Esophagus (tissue), 2 donors: ENCODE measurements around the gene NOTO. TPM values are rescaled to one million over a fixed set of nuclear protein-coding genes. Genes with fewer than 3 reads are reported as not detected.
A peak's percentile ranks its signal among the peaks of the same experiment; 100 is the strongest.
"Not testable (repeated sequence)": the region's sequence is repeated elsewhere in the genome, so short reads cannot be mapped to it uniquely, and the experiment has no call there.

Experiments
- H3K27ac ChIP-seq, 2 donors: one replicate each; pipeline ENCODE4 v1.5.1; 2013; ENCODE audit warnings: low read depth in 2 of 2, mild to moderate bottlenecking in 2 of 2, inconsistent platforms in 1 of 2, low read length in 1 of 2, moderate library complexity in 1 of 2
- H3K27me3 ChIP-seq, 2 donors: one replicate each; pipeline ENCODE4 v1.6.1; 2013; ENCODE audit warnings: low read length in 2 of 2, control low read depth in 1 of 2, mild to moderate bottlenecking in 1 of 2; ENCODE audit not compliant: insufficient read depth in 2 of 2, control insufficient read depth in 1 of 2
- H3K36me3 ChIP-seq, 2 donors: one replicate each; pipeline ENCODE4 v1.6.1; 2013; ENCODE audit warnings: low read length in 1 of 2; ENCODE audit not compliant: control insufficient read depth in 2 of 2, insufficient read depth in 2 of 2
- H3K4me1 ChIP-seq, 2 donors: one replicate each; pipeline ENCODE4 v1.6.1; 2013; ENCODE audit warnings: low read length in 1 of 2; ENCODE audit not compliant: control insufficient read depth in 2 of 2, insufficient read depth in 2 of 2
- H3K4me3 ChIP-seq, 2 donors: one replicate each; pipeline ENCODE4 v1.5.1; 2013; ENCODE audit warnings: low read length in 2 of 2, mild to moderate bottlenecking in 2 of 2, low read depth in 1 of 2, moderate library complexity in 1 of 2
- H3K9me3 ChIP-seq, 2 donors: one replicate each; pipeline ENCODE4 v1.6.1; 2013; ENCODE audit warnings: mild to moderate bottlenecking in 2 of 2, low read depth in 1 of 2, low read length in 1 of 2, moderate library complexity in 1 of 2; ENCODE audit not compliant: control insufficient read depth in 2 of 2, insufficient read depth in 1 of 2
- WGBS, 2 donors: extraction: QIAGEN DNeasy Blood & Tissue Kit; methylation state at CpG; one replicate each; pipeline ENCODE4 v1.1.7; 2013; 5-methylcytosine and 5-hydroxymethylcytosine counted together
- polyA plus RNA-seq, 2 donors: library from polyadenylated mRNA; stranded (reverse); fragments of 200-250 nt; gene quantifications; one replicate each; pipeline ENCODE4 v1.2.3, GENCODE V29; 2013
- donor health status: healthy with polysubstance abuse.
- donor health status: Bipolar disorder and iron deficiency.

The NOTO gene
- polyA plus RNA-seq, 2 donors: not detected

- no peaks in the 10 kb centered on the region for H3K36me3 ChIP-seq
- peaks cover 0 to 9% of the 10 kb centered on the region in 2 donors for H3K27me3 ChIP-seq
Observed at GRCh38 chr2:73197579-73197978, 4.8 kb upstream of the NOTO start.

GRCh38 chr2:73200281-73200680, 2.1 kb upstream of the NOTO start:
- 76 to 78% methylated on average over 9 to 10 of the region's 10 CpGs for WGBS, 2 donors
- not testable (repeated sequence) for H3K9me3 ChIP-seq, H3K4me1 ChIP-seq

More at GRCh38 chr2:73197579-73197978, 4.8 kb upstream of the NOTO start:
- Histone ChIP-seq H3K4me3 (no peak overlapping the region), H3K9me3 (no peaks in the 10 kb centered on the region), H3K4me1 (peaks cover 0 to 1% of the 10 kb centered on the region in 2 donors), H3K27ac (no peak overlapping the region)

GRCh38 chr2:73203055-73203681, 794 bp downstream of the NOTO start:
- peaks cover 5% of the 10 kb centered on the region in 2 donors for H3K4me1 ChIP-seq
- no peaks in the 10 kb centered on the region for H3K36me3 ChIP-seq
- H3K27ac ChIP-seq: no peak overlapping the region
- peak overlapping the region in 1 of 2 donors; percentile 18 for H3K4me3 ChIP-seq
- H3K9me3 ChIP-seq: peaks cover 0 to 3% of the 10 kb centered on the region in 2 donors
- H3K27me3 ChIP-seq: peaks cover 0 to 15% of the 10 kb centered on the region in 2 donors
- 6 to 7% methylated on average over 41 to 44 of the region's 44 CpGs for WGBS, 2 donors

More at GRCh38 chr2:73200281-73200680, 2.1 kb upstream of the NOTO start:
- H3K27ac ChIP-seq, H3K36me3 ChIP-seq, H3K4me3 ChIP-seq: not testable (repeated sequence)
- H3K27me3 ChIP-seq: peaks cover 0 to 15% of the 10 kb centered on the region in 2 donors

GRCh38 chr2:73205611-73206010, 3.2 kb downstream of the NOTO start:
- WGBS, 2 donors: 89 to 91% methylated on average over 6 of the region's 6 CpGs
- Histone ChIP-seq H3K27me3 (peaks cover 0 to 15% of the 10 kb centered on the region in 2 donors), H3K4me3 (no peak overlapping the region), H3K27ac (no peak overlapping the region), H3K9me3 (peaks cover 0 to 3% of the 10 kb centered on the region in 2 donors), H3K4me1 (peaks cover 5% of the 10 kb centered on the region in 2 donors), H3K36me3 (no peaks in the 10 kb centered on the region)

GRCh38 chr2:73208258-73208657, 5.9 kb downstream of the NOTO start:
- Histone ChIP-seq H3K9me3 (no peaks in the 10 kb centered on the region), H3K27ac (no peak overlapping the region), H3K36me3 (no peaks in the 10 kb centered on the region), H3K27me3 (no peaks in the 10 kb centered on the region), H3K4me1 (peaks cover 0 to 2% of the 10 kb centered on the region in 2 donors), H3K4me3 (no peak overlapping the region)
- WGBS, 2 donors: 73 to 82% methylated on average over 3 of the region's 3 CpGs

- Histone ChIP-seq H3K36me3 (no peaks in the 10 kb centered on the region), H3K9me3 (no peaks in the 10 kb centered on the region), H3K27ac (no peak overlapping the region), H3K27me3 (no peaks in the 10 kb centered on the region), H3K4me3 (no peak overlapping the region), H3K4me1 (no peaks in the 10 kb centered on the region)
- 88 to 90% methylated on average over 4 of the region's 4 CpGs for whole genome bisulfite sequencing, 2 donors
Observed at GRCh38 chr2:73210019-73210418, 7.6 kb downstream of the NOTO start.

- Histone ChIP-seq H3K4me3 (no peak overlapping the region), H3K9me3 (no peaks in the 10 kb centered on the region), H3K36me3 (no peaks in the 10 kb centered on the region), H3K4me1 (no peaks in the 10 kb centered on the region), H3K27ac (no peak overlapping the region), H3K27me3 (no peaks in the 10 kb centered on the region)
- WGBS, 2 donors: 91% methylated on average over 6 of the region's 6 CpGs
Observed at GRCh38 chr2:73210696-73211095, 8.3 kb downstream of the NOTO start.

GRCh38 chr2:73212098-73212447, 9.7 kb downstream of the NOTO start:
- Histone ChIP-seq H3K4me3 (no peak overlapping the region), H3K36me3 (no peaks in the 10 kb centered on the region), H3K27ac (no peak overlapping the region), H3K27me3 (no peaks in the 10 kb centered on the region), H3K4me1 (no peaks in the 10 kb centered on the region), H3K9me3 (no peaks in the 10 kb centered on the region)
- 74 to 78% methylated on average over 7 of the region's 7 CpGs for WGBS, 2 donors

GRCh38 chr2:73212448-73213176, 10.2 kb downstream of the NOTO start:
- WGBS, 2 donors: 52 to 54% methylated on average over 20 of the region's 20 CpGs
- Histone ChIP-seq H3K4me1 (no peaks in the 10 kb centered on the region), H3K27ac (no peak overlapping the region), H3K36me3 (no peaks in the 10 kb centered on the region), H3K4me3 (no peak overlapping the region), H3K27me3 (no peaks in the 10 kb centered on the region), H3K9me3 (no peaks in the 10 kb centered on the region)
